HG02938 (cell line): ENCODE measurements around the gene SH2B2.
A peak's percentile ranks its signal among the peaks of the same experiment; 100 is the strongest.
"Not testable (repeated sequence)": the region's sequence is repeated elsewhere in the genome, so short reads cannot be mapped to it uniquely, and the experiment has no call there.

Experiments used
- ATAC-seq: cut with Tn5 transposase; IDR thresholded peaks from one replicate; pipeline ENCODE4 v1.9.1; 2021; ENCODE audit warnings: mild to moderate bottlenecking, moderate library complexity; ENCODE audit not compliant: unreplicated experiment

Gene SH2B2

DNA sequence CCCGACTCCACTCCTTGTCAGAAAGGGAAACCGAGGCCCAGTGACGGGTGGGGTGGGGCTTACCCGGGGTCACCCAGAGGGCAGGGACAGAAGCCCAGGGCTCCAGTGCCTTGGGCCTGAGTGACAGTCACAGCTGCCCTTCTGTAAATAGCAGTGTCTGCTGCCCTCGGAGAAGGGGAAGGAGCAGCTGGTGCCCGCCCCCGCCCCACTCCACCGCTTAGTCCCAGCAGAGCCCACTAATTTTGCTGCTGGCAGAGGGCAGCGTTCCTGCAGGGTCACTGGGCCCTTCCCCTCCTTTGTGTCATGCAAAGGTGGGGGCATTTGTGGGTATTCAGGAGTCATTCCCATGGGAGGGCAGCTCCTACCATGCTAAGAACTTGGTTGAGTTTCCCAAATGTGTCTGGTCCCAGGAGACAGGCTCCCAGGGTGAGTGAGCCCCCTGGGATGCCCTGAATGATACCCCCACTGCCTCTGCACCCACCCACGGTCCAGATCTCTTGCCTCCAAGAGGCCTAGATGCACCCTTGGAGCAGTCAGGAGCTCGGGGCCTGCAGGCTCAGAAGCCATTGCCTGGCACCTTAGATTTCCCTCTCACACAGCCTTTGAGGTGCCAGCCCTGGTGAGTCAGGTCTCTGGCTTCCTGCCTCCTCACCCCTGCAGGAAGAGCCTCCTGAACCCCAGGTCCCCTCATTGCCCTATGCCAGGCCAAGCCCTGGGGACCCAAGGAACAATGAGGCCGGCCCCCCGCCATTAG is 17.2 kb downstream of the SH2B2 start:
- no peak for ATAC-seq

DNA sequence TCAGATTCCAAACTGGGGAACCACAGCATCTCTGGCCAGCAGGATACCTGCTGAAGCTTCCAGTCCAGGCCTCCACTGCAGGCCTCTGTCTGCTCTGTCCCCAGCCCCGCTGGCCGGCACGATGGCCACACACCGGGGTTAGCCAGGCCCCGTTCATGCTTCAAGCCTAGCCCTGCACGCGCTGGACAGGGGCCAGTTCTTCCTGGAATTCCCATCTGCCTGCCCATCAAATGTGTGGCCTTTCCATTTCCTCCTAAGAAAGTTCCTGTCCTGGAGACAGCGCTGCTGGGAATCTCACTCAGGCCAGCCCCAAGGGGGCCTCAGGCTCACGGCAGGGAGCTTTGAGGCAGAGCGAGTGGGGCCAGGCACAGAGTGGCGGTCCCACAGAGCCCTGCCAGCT is 18.0 kb downstream of the SH2B2 start:
- no peak for ATAC-seq

DNA sequence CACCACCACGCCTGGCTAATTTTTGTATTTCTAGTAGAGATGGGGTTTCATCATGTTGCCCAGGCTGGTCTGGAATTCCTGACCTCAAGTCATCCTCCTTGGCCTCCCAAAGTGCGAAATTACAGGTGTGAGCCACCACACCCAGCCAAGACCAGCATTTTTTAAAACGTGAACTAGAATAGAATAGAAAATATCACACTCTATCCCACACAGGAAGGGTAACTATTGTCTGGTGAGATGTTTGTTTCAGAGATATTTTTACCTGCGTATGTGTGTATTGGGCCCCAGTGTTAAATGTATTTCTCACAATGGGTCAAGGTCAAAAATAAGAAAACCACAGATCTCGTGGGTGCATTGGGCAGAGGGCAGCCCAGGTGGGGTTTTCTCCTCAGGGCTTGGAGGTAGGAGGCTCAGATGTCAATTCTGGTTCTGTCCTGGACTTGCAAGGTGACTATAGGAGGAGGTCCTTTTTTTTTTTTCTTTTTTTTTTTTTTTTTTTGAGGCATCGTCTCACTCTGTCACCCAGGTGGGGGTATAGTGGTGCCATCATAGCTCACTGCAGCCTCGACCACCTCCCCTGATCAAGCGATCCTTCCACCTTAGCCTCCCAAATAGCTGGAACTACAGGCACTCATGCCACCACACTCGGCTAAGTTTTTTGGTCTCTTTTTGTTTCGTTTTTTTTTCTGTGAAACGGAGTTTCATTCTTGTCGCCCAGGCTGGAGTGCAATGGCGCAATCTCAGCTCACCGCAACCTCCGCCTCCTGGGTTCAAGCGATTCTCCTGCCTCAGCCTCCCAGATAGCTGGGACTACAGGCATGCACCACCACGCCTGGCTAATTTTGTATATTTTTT is 19.0 kb downstream of the SH2B2 start:
- peak; percentile 47 for ATAC-seq

DNA sequence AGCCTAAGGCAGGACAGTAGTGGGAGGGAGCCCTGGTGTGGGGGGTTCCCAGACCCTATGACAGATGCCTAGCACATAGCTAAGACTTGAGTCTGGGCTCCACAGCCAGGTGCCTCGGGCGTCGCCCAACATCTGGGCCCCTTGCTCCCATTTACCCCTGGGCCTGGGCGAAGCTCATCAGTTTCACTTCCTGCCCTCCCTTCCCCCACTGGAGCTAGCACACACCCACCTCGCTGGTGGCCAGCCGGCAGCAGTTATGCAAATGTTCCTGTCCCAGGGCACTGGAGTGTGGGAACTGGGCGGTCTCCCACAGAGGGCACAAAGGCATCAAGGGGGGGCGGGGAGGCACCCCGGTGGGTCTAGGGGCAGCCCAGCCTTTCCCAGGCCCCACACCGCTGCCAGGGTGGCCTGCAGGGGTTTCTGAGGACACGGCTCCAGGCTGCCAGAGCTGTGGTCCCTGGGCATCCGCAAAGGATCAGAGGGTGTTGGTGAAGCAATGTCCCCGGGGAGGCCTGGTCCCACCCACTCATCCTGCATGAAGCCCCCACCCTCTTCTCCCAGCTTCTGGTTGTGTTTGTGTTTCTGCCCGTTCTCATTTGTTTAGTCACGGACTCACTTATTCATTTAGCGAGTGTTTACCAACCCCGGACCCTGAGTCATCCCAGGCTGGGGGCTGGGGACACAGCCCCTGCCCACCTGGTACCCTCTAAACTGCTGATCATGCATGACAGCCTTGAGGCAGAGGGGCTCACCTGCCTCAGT is 20.4 kb downstream of the SH2B2 start:
- peak; percentile 65 for ATAC-seq

DNA sequence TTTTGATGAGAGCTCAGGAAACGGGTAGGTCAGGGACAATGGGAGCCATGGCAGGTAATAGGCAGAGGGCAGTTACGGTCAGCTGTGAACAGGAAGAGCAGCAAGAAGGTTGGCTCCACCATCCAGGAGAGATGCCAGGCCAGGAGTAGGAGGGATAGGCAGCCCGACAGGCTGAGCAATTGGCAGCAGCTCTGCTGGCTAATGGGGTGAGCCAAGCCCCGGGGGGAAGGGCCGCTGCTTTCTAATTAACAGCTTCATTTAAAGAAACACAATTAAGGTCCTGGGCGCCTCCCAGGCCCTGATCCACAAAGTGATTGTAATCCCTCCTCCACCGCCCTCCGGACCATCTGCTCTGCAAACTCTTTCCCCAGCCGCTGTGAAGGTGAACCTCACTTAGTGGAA is 23.7 kb downstream of the SH2B2 start:
- no peak for ATAC-seq

DNA sequence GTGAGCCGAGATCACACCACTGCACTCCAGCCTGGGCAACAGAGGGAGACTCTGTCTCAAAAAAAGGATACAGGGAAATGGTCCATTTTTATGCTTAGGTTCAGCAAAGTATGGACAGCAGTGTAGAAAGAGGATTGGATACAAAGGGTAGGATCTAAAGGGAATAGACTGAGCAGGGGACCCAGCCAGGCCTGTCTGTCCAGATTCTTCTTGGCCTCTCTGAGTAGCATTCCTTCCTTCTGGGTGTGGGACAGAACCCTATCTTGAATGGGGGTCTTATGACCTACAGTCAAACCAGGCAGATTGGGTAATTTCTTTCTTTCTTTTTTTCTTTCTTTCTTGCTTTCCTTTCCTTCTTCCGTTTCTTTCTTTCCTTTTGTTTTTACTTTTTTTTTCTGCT is 25.6 kb downstream of the SH2B2 start:
- ATAC-seq: no peak

- no peak for ATAC-seq
Measured at GRCh38 chr7:102313997-102314780, 27.5 kb downstream of the SH2B2 start.

DNA sequence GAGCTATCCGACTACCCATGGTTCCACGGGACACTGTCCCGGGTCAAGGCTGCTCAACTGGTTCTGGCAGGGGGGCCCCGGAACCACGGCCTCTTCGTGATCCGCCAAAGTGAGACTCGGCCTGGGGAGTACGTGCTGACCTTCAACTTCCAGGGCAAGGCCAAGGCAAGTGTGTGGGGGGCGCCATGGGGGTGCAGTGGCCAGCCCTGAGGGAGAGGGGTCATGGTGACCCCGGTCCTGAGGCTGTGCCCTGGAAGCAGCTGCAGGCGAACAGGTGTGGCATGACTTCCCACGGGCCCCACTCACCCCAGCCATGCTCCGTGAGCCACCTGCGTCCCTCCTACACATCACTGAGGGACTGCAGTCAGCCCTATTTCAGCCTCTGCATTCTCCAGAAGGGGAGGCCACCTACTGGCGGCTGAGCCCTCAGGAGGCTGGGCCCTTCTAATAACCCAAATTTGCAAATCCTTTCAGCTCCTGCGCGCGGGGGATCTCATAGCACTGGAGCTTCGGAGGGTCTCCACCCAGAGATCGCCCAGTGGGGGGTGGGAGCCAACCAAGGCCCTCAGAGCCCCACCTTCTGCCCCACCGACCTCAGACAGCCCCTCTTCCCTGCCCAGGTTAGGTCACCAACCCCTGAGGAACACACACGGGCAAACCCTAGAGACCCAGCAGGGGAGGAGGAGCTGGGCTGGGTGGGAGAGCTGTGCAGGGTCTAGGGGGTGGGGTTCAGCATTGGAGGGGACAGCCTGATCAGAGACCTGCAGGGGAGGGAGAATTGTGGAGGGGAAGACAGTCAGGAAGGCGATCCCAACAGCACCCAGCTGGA is 30.8 kb downstream of the SH2B2 start:
- no peak for ATAC-seq

- ATAC-seq: no peak
Measured at GRCh38 chr7:102318482-102318971, 31.9 kb downstream of the SH2B2 start.

- ATAC-seq: no peak
Measured at GRCh38 chr7:102319671-102320070, 33.0 kb downstream of the SH2B2 start.

DNA sequence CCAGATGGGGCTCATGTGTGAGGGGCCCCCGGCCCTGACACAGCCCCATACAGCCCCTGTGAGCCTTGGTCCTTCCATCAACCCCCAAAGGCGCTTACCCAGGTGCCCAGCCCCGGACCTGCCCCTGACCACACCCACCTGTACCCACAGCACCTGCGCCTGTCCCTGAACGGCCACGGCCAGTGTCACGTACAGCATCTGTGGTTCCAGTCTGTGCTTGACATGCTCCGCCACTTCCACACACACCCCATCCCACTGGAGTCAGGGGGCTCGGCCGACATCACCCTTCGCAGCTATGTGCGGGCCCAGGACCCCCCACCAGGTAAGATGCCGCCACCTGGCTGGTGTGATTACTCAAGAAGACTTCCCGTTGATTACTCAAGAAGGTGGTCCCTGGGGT is 33.5 kb downstream of the SH2B2 start:
- ATAC-seq: no peak

DNA sequence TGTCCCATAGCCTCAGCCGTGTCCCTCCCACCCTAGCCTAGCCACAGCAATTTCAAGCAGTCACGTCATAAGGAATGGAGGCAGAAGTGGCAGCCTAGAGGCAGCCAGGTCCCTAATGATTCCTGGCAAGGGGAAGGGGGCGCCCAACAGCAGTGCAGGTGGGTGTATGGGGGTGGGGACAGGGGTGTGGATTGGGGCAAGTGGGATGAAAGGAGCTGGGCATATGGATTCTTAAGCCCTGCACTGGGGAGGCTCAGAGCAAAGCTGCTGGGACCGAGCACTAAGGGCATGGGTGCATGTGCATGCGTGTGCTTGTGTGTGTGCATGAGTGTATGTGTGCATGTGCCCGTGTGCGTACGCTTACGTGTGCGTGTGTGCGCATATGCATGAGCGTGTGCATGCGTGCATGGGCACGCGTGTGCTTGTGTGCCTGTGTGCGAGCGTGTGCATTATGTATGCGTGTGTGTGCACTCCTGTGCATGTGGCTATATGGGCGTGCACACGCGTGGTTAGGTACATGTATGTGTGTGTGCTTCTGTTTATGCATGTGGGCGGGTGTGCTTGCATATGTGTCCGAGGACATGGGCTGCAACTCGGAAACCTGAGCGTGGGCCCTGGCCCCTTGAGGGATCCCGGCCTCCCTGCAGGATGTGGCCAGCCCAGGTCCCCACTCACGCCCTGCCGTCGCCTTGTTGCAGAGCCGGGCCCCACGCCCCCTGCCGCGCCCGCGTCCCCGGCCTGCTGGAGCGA is 34.1 kb downstream of the SH2B2 start:
- ATAC-seq: no peak

GRCh38 chr7:102321351-102322201 is 34.9 kb downstream of the SH2B2 start:
- ATAC-seq: no peak

GRCh38 chr7:102322202-102322715 is 35.6 kb downstream of the SH2B2 start:
- no peak for ATAC-seq

DNA sequence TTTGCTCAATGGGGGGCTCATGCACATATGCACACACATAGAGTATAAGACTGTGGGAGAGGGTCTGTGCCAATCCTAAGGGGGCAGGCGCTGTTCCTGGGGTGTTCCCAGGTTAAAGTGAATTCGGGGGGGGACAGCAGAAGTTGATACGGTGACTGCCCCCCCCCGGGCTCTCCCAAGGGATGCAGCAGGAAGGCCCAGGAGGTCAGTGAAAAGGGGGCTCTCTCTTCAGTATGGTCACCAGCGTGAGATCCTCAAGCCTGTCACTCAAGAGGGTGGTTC is 37.2 kb downstream of the SH2B2 start:
- no peak for ATAC-seq

GRCh38 chr7:102325106-102325505 is 38.4 kb downstream of the SH2B2 start:
- ATAC-seq: not testable (repeated sequence)

GRCh38 chr7:102326157-102326889 is 39.7 kb downstream of the SH2B2 start:
- no peak for ATAC-seq
